Type B pancreatic cell (in vitro differentiated cells): ENCODE data around the gene EFEMP2. TPM values are rescaled to one million over a fixed set of nuclear protein-coding genes. Genes with fewer than 3 reads are reported as not detected.

ENCODE experiments used
- DNase-seq: peaks from one replicate; pipeline ENCODE4 v3.0.0; 2021; ENCODE audit warnings: mixed read lengths; ENCODE audit not compliant: unreplicated experiment; ENCODE audit errors: extremely low spot score
- H3K27ac Mint-ChIP-seq: 2 replicates; pipeline ENCODE4 v1.8.0; 2021; ENCODE audit warnings: mild to moderate bottlenecking, mixed read lengths
- H3K27me3 Mint-ChIP-seq: 2 replicates; pipeline ENCODE4 v1.8.0; 2021; ENCODE audit warnings: mixed read lengths
- H3K36me3 Mint-ChIP-seq: 2 replicates; pipeline ENCODE4 v1.8.0; 2021; ENCODE audit warnings: mixed read lengths
- H3K4me1 Mint-ChIP-seq: one replicate; pipeline ENCODE4 v1.8.0; 2021; ENCODE audit warnings: mixed read lengths; ENCODE audit not compliant: unreplicated experiment
- H3K4me3 Mint-ChIP-seq: 2 replicates; pipeline ENCODE4 v1.8.0; 2021; ENCODE audit warnings: mild to moderate bottlenecking, mixed read lengths
- H3K9me3 Mint-ChIP-seq: 2 replicates; pipeline ENCODE4 v1.8.0; 2021; ENCODE audit warnings: mixed read lengths
- CTCF ChIP-seq: fragments of 200-600 bp; sonication (generic); conservative IDR thresholded peaks from 2 replicates; pipeline ENCODE4 v1.5.0; 2021; ENCODE audit warnings: antibody characterized with exemption, mild to moderate bottlenecking
- total RNA-seq: library from RNA; stranded (reverse); gene quantifications from 2 replicates; pipeline ENCODE4 v1.2.1, GENCODE V29; 2021; ENCODE audit warnings: low replicate concordance

EFEMP2 gene
- total RNA-seq, 1 donor from 2014 or later, result 24.5 TPM

- no peak for DNase-seq
- TF ChIP-seq CTCF, result no peak
- Mint-ChIP-seq H3K27me3 (no peaks in the 10 kb centered on the region), H3K4me3 (no peak overlapping the region), H3K4me1 (no peaks in the 10 kb centered on the region), H3K9me3 (no peaks in the 10 kb centered on the region), H3K27ac (no peak overlapping the region), H3K36me3 (no peaks in the 10 kb centered on the region)
Observed at GRCh38 chr11:65822776-65823528, 49.6 kb downstream of the EFEMP2 start.

DNA sequence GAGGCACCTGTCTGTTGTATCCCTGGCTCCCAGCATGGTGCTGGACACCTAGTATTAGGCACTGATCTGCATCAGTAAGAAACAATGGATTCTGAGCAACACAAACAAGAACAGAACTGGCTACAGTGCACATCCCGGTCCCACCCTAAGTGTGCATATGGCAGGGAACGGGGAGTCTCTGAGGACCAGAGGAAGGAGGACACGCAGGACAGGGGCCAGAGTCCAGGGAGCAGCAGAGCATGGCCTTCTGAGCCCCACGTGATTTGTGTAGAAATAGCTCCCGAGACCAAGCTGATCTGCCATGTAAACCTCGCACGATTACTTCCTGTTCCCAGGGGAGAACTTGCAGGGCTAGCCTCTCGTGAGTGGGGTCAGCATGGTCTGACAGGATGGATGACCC lies 51.5 kb downstream of the EFEMP2 start:
- H3K9me3 Mint-ChIP-seq, result no peaks in the 10 kb centered on the region
- no peaks in the 10 kb centered on the region for H3K27me3 Mint-ChIP-seq
- no peak overlapping the region for H3K27ac Mint-ChIP-seq
- no peak for TF ChIP-seq CTCF
- no peak for DNase-seq
- H3K4me3 Mint-ChIP-seq, result no peak overlapping the region
- no peaks in the 10 kb centered on the region for H3K36me3 Mint-ChIP-seq
- peaks cover 5% of the 10 kb centered on the region for H3K4me1 Mint-ChIP-seq

GRCh38 chr11:65817835-65818680 lies 54.5 kb downstream of the EFEMP2 start:
- peak; percentile 100 for TF ChIP-seq CTCF
- DNase-seq, result peak; percentile 98
- Mint-ChIP-seq H3K27me3 (no peaks in the 10 kb centered on the region), H3K36me3 (no peaks in the 10 kb centered on the region), H3K9me3 (no peaks in the 10 kb centered on the region), H3K27ac (peak overlapping the region; percentile 95), H3K4me1 (peaks cover 25% of the 10 kb centered on the region), H3K4me3 (peak overlapping the region; percentile 85)

DNA sequence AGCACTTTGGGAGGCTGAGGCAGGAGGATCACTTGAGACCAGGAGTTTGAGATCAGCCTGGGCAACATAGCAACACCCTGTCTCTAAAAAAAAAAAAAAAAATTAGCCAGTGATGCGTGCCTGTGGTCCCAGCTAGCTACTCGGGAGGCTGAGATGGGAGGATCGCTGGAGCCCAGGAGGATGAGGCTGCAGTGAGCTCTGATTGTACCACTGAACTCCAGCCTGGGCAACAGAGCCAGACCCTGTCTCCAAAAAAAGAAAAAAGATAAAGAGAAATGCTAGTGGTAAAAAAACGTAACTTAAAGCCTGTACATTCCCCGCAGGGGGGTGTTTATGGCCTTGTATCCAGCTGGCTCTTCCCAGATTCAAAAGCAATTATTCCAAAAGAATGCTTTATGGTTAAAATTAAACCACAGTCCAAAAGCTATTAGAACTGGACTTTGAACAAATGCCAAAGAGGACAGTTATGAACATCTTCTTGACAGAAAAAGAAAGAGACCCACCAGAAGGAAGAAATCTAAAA lies 55.2 kb downstream of the EFEMP2 start:
- DNase-seq, result no peak
- TF ChIP-seq CTCF, result no peak
- no peaks in the 10 kb centered on the region for H3K9me3 Mint-ChIP-seq
- H3K4me1 Mint-ChIP-seq, result peaks cover 25% of the 10 kb centered on the region
- H3K36me3 Mint-ChIP-seq, result no peaks in the 10 kb centered on the region
- H3K4me3 Mint-ChIP-seq, result peak overlapping the region; percentile 85
- no peaks in the 10 kb centered on the region for H3K27me3 Mint-ChIP-seq
- peak overlapping the region; percentile 95 for H3K27ac Mint-ChIP-seq

DNA sequence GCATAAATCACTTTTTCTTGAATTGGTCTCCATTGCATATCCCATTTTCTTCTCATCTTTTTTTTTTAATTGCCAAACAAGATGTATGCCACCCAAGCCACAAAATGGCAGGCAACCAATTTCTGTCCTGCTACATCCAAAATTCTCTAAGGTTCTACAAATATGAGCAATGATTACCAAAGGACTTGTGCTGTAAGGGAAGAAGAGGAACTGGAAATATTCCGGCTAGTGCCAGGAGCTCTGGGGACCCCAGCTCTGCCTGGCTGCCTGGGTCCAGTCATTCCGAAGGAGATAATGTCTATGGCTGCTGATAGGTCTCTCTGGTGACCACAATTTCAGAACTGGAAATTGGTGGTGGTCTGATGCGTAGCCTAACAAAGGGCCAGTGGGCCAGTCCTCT lies 55.9 kb downstream of the EFEMP2 start:
- peak overlapping the region; percentile 85 for H3K4me3 Mint-ChIP-seq
- no peak for TF ChIP-seq CTCF
- H3K9me3 Mint-ChIP-seq, result no peaks in the 10 kb centered on the region
- peaks cover 25% of the 10 kb centered on the region for H3K4me1 Mint-ChIP-seq
- DNase-seq, result no peak
- no peaks in the 10 kb centered on the region for H3K36me3 Mint-ChIP-seq
- peak overlapping the region; percentile 95 for H3K27ac Mint-ChIP-seq
- no peaks in the 10 kb centered on the region for H3K27me3 Mint-ChIP-seq

Other genes with a start within 250 kb of the EFEMP2 start
- gene SIPA1, start 234.7 kb downstream of the EFEMP2 start, total RNA-seq, result 26.5 and 26.8 TPM in 2 replicates
- 64.8 and 80.0 TPM in 2 replicates for gene RELA, start 209.9 kb downstream of the EFEMP2 start, total RNA-seq
- 61.7 and 77.6 TPM in 2 replicates for gene KAT5, start 160.5 kb downstream of the EFEMP2 start, total RNA-seq
- gene RNASEH2C, start 152.0 kb downstream of the EFEMP2 start, total RNA-seq, result 51.7 and 69.4 TPM in 2 replicates
- gene AP5B1, start 91.8 kb downstream of the EFEMP2 start, total RNA-seq, result 16.6 and 38.9 TPM in 2 replicates
- gene OVOL1, start 85.7 kb downstream of the EFEMP2 start, total RNA-seq, result 7.7 and 39.8 TPM in 2 replicates
- 0.76 and 4.2 TPM in 2 replicates for gene SNX32, start 38.8 kb downstream of the EFEMP2 start, total RNA-seq
- gene CFL1, start 14.6 kb downstream of the EFEMP2 start, total RNA-seq, result 947 and 981 TPM in 2 replicates
- gene MUS81, start 12.4 kb downstream of the EFEMP2 start, total RNA-seq, result 67.9 and 72.4 TPM in 2 replicates
- not detected in 2 replicates for gene CTSW, start 7.0 kb upstream of the EFEMP2 start, total RNA-seq
- 50.9 and 74.7 TPM in 2 replicates for gene FIBP, start 15.7 kb upstream of the EFEMP2 start, total RNA-seq
- gene CCDC85B, start 17.9 kb upstream of the EFEMP2 start, total RNA-seq, result 8.2 and 14.3 TPM in 2 replicates
- 2.1 and 11.1 TPM in 2 replicates for gene FOSL1, start 27.6 kb upstream of the EFEMP2 start, total RNA-seq
- 27.9 and 31.2 TPM in 2 replicates for gene C11orf68, start 46.3 kb upstream of the EFEMP2 start, total RNA-seq
- 49.3 and 66.1 TPM in 2 replicates for gene DRAP1, start 46.6 kb upstream of the EFEMP2 start, total RNA-seq
- gene TSGA10IP, start 72.7 kb upstream of the EFEMP2 start, total RNA-seq, result 0.68 TPM in 1 of 2 replicates, not detected in the other
- 38.9 and 46.0 TPM in 2 replicates for gene SART1, start 88.9 kb upstream of the EFEMP2 start, total RNA-seq
- gene EIF1AD, start 129.4 kb upstream of the EFEMP2 start, total RNA-seq, result 38.4 and 44.8 TPM in 2 replicates
- 164 and 266 TPM in 2 replicates for gene BANF1, start 129.7 kb upstream of the EFEMP2 start, total RNA-seq
- 5.7 TPM in 1 of 2 replicates, not detected in the other for gene CST6, start 139.2 kb upstream of the EFEMP2 start, total RNA-seq
- not detected in 2 replicates for gene CATSPER1, start 153.7 kb upstream of the EFEMP2 start, total RNA-seq
- gene GAL3ST3, start 176.4 kb upstream of the EFEMP2 start, total RNA-seq, result 3.7 TPM in 1 of 2 replicates, not detected in the other
- 192 and 210 TPM in 2 replicates for gene SF3B2, start 179.6 kb upstream of the EFEMP2 start, total RNA-seq
- gene PACS1, start 197.5 kb upstream of the EFEMP2 start, total RNA-seq, result 44.1 and 49.9 TPM in 2 replicates